ENCODE results near the gene CFAP69.

DNA sequence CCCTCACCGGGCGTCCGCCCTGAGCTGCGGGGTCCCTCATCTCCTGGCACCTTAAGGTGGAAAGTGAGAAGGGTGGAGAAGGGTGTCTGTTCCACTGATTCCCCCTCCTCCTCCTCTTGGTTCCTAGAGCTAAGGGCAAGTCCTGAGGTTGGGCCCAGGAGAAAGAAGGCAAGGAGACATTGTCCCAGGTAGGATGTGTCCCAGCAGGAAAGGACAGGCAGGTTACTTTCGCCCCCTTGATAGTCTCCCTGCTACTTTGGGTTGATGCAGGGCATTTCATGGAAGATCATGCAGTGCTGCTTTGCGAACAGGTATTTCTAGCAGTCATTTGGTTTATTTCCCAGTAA is 32.9 kb upstream of the CFAP69 start:
- no peak for TF ChIP-seq POLR2AphosphoS5 (IDR thresholded peaks at IDR 0.05; ENCODE audit: low read depth)
- TF ChIP-seq, protein P1, sequence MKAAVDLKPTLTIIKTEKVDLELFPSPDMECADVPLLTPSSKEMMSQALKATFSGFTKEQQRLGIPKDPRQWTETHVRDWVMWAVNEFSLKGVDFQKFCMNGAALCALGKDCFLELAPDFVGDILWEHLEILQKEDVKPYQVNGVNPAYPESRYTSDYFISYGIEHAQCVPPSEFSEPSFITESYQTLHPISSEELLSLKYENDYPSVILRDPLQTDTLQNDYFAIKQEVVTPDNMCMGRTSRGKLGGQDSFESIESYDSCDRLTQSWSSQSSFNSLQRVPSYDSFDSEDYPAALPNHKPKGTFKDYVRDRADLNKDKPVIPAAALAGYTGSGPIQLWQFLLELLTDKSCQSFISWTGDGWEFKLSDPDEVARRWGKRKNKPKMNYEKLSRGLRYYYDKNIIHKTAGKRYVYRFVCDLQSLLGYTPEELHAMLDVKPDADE (IDR thresholded peaks at IDR 0.05): no peak
- TF ChIP-seq, protein P2, sequence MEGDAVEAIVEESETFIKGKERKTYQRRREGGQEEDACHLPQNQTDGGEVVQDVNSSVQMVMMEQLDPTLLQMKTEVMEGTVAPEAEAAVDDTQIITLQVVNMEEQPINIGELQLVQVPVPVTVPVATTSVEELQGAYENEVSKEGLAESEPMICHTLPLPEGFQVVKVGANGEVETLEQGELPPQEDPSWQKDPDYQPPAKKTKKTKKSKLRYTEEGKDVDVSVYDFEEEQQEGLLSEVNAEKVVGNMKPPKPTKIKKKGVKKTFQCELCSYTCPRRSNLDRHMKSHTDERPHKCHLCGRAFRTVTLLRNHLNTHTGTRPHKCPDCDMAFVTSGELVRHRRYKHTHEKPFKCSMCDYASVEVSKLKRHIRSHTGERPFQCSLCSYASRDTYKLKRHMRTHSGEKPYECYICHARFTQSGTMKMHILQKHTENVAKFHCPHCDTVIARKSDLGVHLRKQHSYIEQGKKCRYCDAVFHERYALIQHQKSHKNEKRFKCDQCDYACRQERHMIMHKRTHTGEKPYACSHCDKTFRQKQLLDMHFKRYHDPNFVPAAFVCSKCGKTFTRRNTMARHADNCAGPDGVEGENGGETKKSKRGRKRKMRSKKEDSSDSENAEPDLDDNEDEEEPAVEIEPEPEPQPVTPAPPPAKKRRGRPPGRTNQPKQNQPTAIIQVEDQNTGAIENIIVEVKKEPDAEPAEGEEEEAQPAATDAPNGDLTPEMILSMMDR (conservative IDR thresholded peaks at IDR 0.05; ENCODE audit: low read depth in 2 of 2): no peak
- TF ChIP-seq EZH2 (IDR thresholded peaks at IDR 0.05; ENCODE audit: low read depth, unreplicated experiment): no peak
- TF ChIP-seq, protein P3, sequence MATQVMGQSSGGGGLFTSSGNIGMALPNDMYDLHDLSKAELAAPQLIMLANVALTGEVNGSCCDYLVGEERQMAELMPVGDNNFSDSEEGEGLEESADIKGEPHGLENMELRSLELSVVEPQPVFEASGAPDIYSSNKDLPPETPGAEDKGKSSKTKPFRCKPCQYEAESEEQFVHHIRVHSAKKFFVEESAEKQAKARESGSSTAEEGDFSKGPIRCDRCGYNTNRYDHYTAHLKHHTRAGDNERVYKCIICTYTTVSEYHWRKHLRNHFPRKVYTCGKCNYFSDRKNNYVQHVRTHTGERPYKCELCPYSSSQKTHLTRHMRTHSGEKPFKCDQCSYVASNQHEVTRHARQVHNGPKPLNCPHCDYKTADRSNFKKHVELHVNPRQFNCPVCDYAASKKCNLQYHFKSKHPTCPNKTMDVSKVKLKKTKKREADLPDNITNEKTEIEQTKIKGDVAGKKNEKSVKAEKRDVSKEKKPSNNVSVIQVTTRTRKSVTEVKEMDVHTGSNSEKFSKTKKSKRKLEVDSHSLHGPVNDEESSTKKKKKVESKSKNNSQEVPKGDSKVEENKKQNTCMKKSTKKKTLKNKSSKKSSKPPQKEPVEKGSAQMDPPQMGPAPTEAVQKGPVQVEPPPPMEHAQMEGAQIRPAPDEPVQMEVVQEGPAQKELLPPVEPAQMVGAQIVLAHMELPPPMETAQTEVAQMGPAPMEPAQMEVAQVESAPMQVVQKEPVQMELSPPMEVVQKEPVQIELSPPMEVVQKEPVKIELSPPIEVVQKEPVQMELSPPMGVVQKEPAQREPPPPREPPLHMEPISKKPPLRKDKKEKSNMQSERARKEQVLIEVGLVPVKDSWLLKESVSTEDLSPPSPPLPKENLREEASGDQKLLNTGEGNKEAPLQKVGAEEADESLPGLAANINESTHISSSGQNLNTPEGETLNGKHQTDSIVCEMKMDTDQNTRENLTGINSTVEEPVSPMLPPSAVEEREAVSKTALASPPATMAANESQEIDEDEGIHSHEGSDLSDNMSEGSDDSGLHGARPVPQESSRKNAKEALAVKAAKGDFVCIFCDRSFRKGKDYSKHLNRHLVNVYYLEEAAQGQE (IDR thresholded peaks at IDR 0.05; ENCODE audit: unreplicated experiment): no peak
- TF ChIP-seq JUNB (IDR thresholded peaks at IDR 0.05; ENCODE audit: unreplicated experiment): no peak
- no peak for TF ChIP-seq EZH2phosphoT487 (IDR thresholded peaks at IDR 0.05; ENCODE audit: unreplicated experiment)
- TF ChIP-seq CREB1 (CRISPR knock-in tag; IDR thresholded peaks at IDR 0.05; ENCODE audit: low read depth): no peak
- TF ChIP-seq ZNF114 (CRISPR knock-in tag; IDR thresholded peaks at IDR 0.05): no peak
- TF ChIP-seq NANOG (IDR thresholded peaks at IDR 0.05; ENCODE audit: borderline replicate concordance): no peak
- TF ChIP-seq ZNF331 (CRISPR knock-in tag; IDR thresholded peaks at IDR 0.05; ENCODE audit: low read depth): no peak
- TF ChIP-seq STAT1 (IDR thresholded peaks at IDR 0.05; ENCODE audit: unreplicated experiment): no peak

All from GM23338 (cell line).